K562 (cell line): Measurements from ENCODE around the gene DCP2. TPM values are rescaled to one million over a fixed set of nuclear protein-coding genes. Genes with fewer than 3 reads are reported as not detected.

ENCODE experiments used
- CBFB ChIP-seq: sonication (generic); formaldehyde crosslinking; IDR thresholded peaks from 2 replicates; pipeline ENCODE4 v1.4.0; 2020; ENCODE audit warnings: mild to moderate bottlenecking, missing genetic modification reagents
- CEBPG ChIP-seq, 3 experiments: fragments of 200-800 bp in 1 of 3; sonication (Bioruptor generic) in 1 of 3; sonication (generic) in 1 of 3; formaldehyde crosslinking in 1 of 3; IDR thresholded peaks in 2 of 3; conservative IDR thresholded peaks in 1 of 3; 2 replicates each; pipeline versions ENCODE4 v1.6.1 to v1.8.0; 2016 to 2022; ENCODE audit warnings: missing compliant biosample characterization in 2 of 3, missing genetic modification characterization in 2 of 3, mild to moderate bottlenecking in 1 of 3, missing genetic modification reagents in 1 of 3
- JUN ChIP-seq, 2 experiments: sonication (generic) in 1 of 2; formaldehyde crosslinking in 1 of 2; IDR thresholded peaks; 2 replicates each; pipeline versions ENCODE4 v1.6.1 to v1.8.0; 2012 to 2022; ENCODE audit warnings: borderline replicate concordance in 2 of 2, mild to moderate bottlenecking in 2 of 2, improper control_type of control experiment in 1 of 2, low read depth in 1 of 2, low read length in 1 of 2, missing genetic modification reagents in 1 of 2
- POLR2B ChIP-seq: fragments of 450-650 bp; IDR thresholded peaks from 2 replicates; pipeline ENCODE4 v1.6.1; 2018; ENCODE audit warnings: low read depth; ENCODE audit not compliant: partially characterized antibody
- STAT6 ChIP-seq: sonication (generic); formaldehyde crosslinking; IDR thresholded peaks from 2 replicates; pipeline ENCODE4 v1.8.1; 2023; ENCODE audit warnings: mild to moderate bottlenecking, missing genetic modification reagents
- TCF3 ChIP-seq: sonication (generic); formaldehyde crosslinking; IDR thresholded peaks from 2 replicates; pipeline ENCODE4 v1.4.0; 2020; ENCODE audit warnings: mild to moderate bottlenecking, missing genetic modification reagents
- VEZF1 ChIP-seq: fragments of 200-800 bp; sonication (Bioruptor generic); IDR thresholded peaks from 2 replicates; pipeline ENCODE4 v1.6.1; 2017; ENCODE audit warnings: missing genetic modification characterization, missing compliant biosample characterization
- ZNF395 ChIP-seq: fragments of 200-800 bp; sonication (Bioruptor generic); IDR thresholded peaks from 2 replicates; pipeline ENCODE4 v1.6.1; 2017; ENCODE audit warnings: missing genetic modification characterization, missing compliant biosample characterization
- polyA plus RNA-seq, 8 experiments: library from polyadenylated mRNA; depleted of rRNA in 4 of 8; stranded (reverse) in 5 of 8; unstranded in 3 of 8; fragments of >200 nt; fragmentation: Nextera tagmentation in 2 of 8; fragmentation: Illumina TruSeq in 1 of 8; extraction: Ambion mirVana in 2 of 8; extraction: Trizol in 1 of 8; gene quantifications; 2 replicates each; pipeline versions ENCODE4 v1.2.1 to v1.2.3, GENCODE V29; 2011 to 2014; ENCODE audit warnings: inconsistent platforms in 1 of 8, missing spikeins in 1 of 8
- total RNA-seq, 7 experiments: library from RNA; depleted of rRNA in 6 of 7; stranded (reverse); fragments of >200 nt in 6 of 7; fragmentation: Illumina TruSeq in 2 of 7; extraction: Trizol in 2 of 7; gene quantifications; 2 replicates each; pipeline versions ENCODE4 v1.2.1 to v1.2.3, GENCODE V29; 2011 to 2021; ENCODE audit warnings: low replicate concordance in 1 of 7
- TF ChIP-seq, protein P1 (sequence below): fragments of 200-600 bp; sonication (generic); IDR thresholded peaks from one replicate; pipeline ENCODE4 v1.6.1; 2012; ENCODE audit warnings: mild to moderate bottlenecking, low read depth, low read length, inconsistent platforms

The DCP2 gene
- total and polyA plus RNA-seq, 9 of the 15 experiments (the other 6 are each of a cell fraction or from before 2014, with no cell fraction given), result 25.9 to 109 (median 46.7) TPM

DNA sequence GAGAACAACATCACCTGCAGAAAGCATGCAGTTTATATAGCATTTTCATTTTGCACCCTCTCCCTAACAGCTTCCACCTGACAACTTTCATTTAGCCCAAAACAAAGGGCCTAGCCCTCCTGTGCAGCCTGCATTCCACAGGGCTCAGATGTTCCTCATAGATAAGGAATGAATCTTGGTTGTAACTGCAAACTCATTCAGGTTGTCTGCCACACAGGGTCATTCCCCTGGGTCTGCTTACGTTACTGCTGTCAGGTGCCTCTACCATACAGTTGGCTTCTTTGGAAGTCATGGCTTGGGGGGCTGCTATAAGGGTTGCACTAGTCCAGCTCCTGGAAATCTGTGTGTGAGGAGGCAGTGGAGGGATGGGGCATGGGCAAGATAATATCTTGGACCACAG lies 2.7 kb upstream of the DCP2 start (continued):
- TF ChIP-seq, protein P1, sequence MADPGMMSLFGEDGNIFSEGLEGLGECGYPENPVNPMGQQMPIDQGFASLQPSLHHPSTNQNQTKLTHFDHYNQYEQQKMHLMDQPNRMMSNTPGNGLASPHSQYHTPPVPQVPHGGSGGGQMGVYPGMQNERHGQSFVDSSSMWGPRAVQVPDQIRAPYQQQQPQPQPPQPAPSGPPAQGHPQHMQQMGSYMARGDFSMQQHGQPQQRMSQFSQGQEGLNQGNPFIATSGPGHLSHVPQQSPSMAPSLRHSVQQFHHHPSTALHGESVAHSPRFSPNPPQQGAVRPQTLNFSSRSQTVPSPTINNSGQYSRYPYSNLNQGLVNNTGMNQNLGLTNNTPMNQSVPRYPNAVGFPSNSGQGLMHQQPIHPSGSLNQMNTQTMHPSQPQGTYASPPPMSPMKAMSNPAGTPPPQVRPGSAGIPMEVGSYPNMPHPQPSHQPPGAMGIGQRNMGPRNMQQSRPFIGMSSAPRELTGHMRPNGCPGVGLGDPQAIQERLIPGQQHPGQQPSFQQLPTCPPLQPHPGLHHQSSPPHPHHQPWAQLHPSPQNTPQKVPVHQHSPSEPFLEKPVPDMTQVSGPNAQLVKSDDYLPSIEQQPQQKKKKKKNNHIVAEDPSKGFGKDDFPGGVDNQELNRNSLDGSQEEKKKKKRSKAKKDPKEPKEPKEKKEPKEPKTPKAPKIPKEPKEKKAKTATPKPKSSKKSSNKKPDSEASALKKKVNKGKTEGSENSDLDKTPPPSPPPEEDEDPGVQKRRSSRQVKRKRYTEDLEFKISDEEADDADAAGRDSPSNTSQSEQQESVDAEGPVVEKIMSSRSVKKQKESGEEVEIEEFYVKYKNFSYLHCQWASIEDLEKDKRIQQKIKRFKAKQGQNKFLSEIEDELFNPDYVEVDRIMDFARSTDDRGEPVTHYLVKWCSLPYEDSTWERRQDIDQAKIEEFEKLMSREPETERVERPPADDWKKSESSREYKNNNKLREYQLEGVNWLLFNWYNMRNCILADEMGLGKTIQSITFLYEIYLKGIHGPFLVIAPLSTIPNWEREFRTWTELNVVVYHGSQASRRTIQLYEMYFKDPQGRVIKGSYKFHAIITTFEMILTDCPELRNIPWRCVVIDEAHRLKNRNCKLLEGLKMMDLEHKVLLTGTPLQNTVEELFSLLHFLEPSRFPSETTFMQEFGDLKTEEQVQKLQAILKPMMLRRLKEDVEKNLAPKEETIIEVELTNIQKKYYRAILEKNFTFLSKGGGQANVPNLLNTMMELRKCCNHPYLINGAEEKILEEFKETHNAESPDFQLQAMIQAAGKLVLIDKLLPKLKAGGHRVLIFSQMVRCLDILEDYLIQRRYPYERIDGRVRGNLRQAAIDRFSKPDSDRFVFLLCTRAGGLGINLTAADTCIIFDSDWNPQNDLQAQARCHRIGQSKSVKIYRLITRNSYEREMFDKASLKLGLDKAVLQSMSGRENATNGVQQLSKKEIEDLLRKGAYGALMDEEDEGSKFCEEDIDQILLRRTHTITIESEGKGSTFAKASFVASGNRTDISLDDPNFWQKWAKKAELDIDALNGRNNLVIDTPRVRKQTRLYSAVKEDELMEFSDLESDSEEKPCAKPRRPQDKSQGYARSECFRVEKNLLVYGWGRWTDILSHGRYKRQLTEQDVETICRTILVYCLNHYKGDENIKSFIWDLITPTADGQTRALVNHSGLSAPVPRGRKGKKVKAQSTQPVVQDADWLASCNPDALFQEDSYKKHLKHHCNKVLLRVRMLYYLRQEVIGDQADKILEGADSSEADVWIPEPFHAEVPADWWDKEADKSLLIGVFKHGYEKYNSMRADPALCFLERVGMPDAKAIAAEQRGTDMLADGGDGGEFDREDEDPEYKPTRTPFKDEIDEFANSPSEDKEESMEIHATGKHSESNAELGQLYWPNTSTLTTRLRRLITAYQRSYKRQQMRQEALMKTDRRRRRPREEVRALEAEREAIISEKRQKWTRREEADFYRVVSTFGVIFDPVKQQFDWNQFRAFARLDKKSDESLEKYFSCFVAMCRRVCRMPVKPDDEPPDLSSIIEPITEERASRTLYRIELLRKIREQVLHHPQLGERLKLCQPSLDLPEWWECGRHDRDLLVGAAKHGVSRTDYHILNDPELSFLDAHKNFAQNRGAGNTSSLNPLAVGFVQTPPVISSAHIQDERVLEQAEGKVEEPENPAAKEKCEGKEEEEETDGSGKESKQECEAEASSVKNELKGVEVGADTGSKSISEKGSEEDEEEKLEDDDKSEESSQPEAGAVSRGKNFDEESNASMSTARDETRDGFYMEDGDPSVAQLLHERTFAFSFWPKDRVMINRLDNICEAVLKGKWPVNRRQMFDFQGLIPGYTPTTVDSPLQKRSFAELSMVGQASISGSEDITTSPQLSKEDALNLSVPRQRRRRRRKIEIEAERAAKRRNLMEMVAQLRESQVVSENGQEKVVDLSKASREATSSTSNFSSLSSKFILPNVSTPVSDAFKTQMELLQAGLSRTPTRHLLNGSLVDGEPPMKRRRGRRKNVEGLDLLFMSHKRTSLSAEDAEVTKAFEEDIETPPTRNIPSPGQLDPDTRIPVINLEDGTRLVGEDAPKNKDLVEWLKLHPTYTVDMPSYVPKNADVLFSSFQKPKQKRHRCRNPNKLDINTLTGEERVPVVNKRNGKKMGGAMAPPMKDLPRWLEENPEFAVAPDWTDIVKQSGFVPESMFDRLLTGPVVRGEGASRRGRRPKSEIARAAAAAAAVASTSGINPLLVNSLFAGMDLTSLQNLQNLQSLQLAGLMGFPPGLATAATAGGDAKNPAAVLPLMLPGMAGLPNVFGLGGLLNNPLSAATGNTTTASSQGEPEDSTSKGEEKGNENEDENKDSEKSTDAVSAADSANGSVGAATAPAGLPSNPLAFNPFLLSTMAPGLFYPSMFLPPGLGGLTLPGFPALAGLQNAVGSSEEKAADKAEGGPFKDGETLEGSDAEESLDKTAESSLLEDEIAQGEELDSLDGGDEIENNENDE, result no peak
- TF ChIP-seq VEZF1 (no peak), CBFB (CRISPR knock-in tag) (no peak), ZNF395 (CRISPR knock-in tag) (no peak), JUN (IDR thresholded peaks at IDR 0.05; ENCODE audit: borderline replicate concordance, low read depth, low read length) (0 out of 2 replicates have a peak, but pooled peaks have one; percentile 23), JUN (CRISPR knock-in tag; IDR thresholded peaks at IDR 0.05; ENCODE audit: borderline replicate concordance) (no peak), TCF3 (CRISPR knock-in tag) (peak; percentile 85), POLR2B (no peak), CEBPG (CRISPR knock-in tag; IDR thresholded peaks at IDR 0.05) (no peak), CEBPG (tag; conservative IDR thresholded peaks at IDR 0.05 in 1 of 2, IDR thresholded peaks at IDR 0.05 in 1 of 2) (no peak), STAT6 (0 out of 2 replicates have a peak, but pooled peaks have one; percentile 45)
